CD4-positive, alpha-beta T cell treated with Interleukin-12 subunit alpha and Interleukin-12 subunit beta, for 1 hour (primary cell): ENCODE data around the gene ATL1.
A peak's percentile ranks its signal among the peaks of the same experiment; 100 is the strongest.
"Not testable (repeated sequence)": the region's sequence is repeated elsewhere in the genome, so short reads cannot be mapped to it uniquely, and the experiment has no call there.

ENCODE experiments used
- DNase-seq: peaks from one replicate; pipeline ENCODE4 v3.0.0-alpha.2; 2020

The ATL1 gene

DNA sequence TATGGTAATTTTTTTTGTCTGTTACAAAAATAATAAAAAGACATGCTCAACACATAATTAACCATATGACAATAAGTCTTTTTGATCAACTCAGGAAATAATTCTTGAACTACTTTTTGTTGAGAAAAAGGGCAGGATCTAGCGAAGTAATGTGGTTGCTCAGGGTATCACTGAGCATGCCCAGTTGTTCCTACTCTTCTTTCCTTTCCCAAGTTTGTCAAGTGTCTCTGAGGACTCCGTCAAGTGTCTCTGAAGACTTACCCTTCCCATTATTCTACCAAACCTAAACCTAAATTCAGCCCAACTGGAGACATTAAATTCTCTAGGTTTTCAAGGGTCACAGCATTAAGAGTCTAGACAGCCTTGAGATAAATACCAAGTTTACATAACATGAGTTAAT lies 104.6 kb downstream of the ATL1 start:
- DNase-seq, result not testable (repeated sequence)

DNA sequence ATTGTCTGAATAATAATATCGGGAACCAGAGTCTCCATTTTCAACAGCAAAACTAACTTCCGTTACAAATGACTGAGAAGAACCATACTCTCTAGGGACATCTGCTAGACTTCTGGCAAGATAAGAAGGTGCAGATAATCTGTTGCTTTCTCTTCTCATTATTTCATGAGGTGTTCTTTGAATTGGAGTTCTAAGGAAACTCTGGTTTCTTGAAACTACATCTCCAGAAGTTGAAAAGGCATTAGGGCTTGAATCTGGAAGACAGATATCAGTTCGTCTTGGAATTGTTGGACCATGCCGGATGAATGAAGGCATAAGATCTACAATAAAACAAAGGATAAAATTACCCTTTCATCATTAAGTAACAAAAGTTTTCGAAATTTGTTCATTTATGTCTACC lies 105.4 kb downstream of the ATL1 start:
- not testable (repeated sequence) for DNase-seq

DNA sequence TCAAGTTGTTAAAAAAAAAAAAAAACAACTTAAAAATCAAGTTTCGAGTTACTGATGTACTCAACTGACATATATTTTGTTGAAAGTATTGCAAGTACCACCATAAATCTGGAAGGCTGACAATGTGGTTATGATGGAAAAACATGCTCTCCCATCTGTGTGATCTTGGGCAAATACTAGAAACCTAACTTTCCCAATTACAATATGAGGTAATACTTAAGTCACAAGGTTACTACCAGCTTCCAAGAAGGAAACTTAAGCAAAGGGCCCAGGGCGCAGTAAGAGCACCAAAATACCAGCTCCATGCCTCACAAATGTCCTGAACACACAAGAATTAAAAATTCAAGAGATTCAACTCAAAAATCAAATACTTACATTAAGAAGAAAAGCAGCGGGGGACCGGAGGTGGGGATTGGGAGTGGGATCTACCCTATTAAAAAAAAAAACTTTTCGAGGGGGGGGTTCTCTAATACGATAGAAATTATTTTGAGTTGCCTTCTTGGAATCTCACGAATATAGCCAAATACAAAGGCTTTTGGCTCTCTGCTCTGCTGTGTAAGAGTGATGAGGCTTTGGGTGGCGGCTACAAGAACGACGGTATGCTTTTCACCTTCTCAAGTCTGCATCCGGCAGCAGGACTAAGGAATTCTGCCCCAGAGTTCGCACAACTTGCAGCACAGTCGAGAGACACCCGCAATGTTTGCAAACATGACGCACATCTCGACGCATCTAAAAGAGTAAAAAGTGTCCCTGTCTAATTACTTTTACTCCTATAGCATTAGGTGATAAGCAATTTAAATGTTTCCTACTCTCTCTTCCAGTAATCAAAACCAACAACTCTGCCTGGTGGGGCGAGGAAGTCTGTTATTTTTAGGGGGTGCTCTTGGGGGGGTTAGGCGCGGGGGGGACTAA lies 107.1 kb downstream of the ATL1 start:
- DNase-seq, result peak; percentile 21

DNA sequence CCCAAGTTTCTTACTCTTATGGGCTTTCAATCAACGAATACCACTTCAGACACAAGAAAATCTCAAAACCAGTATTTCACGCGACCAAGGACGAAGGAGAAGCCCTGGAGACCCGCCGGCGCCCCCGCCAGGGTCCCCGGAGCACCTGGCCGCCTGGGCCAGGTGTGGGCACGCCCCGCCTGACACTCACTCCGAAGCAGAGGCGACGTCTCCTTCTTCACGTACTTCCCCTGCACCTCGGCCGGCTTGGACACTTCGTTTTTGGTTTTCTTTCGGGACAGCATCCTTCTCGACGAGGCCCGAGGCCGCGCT lies 107.7 kb downstream of the ATL1 start:
- DNase-seq, result peak; percentile 37

DNA sequence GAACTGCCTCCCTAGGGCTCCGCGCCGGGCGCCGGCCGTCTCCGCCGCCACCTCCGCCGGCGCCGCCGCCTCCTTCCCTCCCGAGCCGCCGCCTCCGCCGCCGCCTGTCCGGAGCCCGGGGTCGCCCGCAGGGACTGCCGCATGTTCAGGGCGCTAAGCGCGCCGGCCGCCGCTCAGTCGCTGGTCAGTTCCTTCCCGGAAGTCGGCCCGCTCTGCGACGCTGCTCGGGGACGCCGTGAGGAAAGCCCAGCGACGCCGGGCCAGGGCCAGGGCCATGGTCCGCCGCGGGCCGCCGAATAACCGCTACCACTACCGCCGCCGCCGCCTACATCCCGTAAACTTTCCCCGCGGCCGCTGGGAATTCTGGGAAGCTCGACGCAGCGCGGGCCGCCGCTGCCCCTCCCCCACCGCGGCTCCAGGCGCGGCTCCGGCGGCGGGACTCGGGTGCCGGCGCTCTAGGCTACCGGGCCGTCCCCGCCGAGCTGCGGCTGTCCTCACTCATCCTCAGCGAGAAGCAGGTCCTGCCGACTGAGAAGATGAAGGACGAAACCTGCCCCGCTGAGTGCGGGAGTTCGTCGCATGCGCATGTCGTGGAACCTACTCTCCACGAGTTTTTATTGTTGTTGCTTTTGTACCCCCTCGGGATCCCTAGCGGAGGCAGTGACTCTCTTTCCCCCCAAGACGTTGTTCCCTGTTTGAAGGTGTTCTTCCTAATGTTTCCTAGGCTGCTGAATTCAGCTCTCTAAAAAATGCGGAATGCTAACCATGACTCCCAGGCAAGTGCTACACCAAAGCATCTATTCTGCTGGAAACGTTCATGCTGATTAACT lies 108.3 kb downstream of the ATL1 start, which contains the start of gene SAV1:
Gene SAV1 (minus strand): TSS at position 311 of the 830 bp plus-strand sequence. CDS start 339 bp downstream, outside the sequence.
- peak; percentile 52 for DNase-seq

DNA sequence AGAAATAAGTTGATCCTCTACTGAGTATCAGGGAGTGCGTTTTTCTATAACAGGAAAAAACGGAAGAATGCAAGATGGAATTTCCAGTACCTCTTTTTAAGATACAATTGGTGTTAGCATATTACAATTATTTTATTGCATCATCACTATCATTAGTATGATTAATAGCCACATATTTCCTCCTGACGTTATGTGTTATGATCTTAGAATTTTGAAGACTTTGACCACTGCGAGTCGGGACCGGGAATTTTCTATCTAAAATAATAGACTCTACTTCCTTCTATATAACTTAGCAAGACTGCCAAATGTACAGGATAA lies 108.8 kb downstream of the ATL1 start:
- DNase-seq, result no peak

DNA sequence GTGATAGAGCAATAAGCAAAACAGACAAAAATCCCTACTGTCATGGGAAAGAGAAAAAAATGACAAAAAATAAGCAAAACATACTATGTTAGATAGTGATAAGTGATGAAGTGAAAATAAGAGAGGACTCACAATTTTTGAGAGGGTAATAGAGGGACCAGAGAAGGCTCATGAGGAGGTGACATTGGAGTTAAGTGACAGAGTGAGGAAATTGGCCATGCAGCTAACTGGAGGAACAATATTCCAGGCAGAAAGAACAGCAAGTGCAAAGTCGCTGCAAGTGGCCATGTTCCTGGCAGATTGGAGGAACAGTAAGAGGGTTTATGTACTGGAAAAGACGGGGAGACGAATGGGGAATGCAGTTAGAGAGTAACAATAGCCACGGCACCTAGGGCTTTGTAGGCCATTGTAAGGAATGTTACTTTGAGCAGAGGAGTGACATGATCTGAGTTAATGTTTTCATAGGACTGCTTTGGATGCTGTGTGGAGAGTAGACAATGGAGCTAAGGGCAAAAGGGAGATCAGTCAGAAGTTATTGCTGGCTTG lies 109.6 kb downstream of the ATL1 start:
- DNase-seq, result no peak

DNA sequence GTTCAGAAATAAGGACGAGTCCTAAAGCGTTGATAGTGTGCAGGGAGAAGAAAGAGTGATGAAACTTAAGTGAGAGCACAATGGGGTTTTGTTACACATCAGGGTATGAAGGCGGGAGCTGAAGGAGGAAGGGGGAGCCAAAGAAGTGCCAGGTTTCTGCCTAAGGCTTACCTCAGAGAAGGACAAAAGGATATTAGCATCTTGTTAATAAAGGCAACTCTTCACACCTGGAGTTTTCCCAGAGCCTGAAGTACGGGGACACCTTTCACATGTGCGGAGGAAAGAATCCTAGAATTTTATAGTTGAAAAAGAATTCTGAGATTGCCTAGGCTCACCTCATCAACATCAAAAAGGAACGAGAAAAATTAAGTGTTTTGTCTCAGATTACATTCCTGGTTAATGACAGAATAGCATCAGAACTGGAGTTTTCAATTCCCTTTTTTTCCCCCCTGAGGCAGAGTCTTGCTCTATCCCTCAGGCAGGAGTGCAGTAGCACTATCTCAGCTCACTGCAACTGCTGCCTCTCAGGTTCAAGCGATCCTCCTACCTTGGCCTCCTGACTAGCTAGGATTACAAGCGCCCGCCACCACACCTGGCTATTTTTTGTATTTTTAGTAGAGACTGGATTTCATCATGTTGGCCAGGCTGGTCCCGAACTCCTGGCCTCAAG lies 110.4 kb downstream of the ATL1 start:
- no peak for DNase-seq

DNA sequence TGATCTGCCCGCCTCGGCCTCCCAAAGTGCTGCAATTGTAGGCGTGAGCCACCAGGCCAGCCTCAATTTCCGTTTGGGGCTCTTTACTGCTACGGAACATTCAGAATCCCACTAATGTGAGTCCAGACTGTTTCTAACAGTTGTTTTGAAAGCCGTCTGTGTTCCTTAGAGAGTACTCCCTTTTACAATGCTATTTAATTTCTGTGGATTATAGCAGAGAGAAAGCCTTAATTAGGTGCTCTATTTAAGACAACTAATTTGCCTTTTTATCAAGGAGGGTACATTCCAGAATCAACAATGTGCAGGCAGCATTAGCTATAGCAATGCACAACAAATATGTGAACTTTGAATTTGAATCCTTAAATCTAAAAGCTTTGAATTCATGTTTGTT lies 110.9 kb downstream of the ATL1 start:
- no peak for DNase-seq

DNA sequence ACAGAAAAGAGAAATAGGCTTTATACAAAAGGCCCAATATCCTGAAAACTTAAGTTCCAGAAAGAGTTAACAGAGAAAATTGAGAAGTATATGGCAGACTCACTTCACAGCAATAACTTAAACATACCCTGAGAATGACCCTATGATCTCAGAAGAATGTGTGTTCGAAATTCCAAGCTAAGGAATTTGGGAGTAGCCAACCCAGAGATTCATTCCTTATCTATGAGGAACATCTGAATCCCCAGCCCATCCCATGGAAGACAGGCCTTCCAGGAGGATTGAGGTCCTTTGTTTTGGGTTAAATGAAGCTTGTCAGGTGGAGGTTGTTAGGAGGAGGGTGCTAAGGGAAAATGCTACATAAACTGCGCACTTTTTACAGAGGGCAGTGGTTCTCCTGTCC lies 115.7 kb downstream of the ATL1 start:
- no peak for DNase-seq

DNA sequence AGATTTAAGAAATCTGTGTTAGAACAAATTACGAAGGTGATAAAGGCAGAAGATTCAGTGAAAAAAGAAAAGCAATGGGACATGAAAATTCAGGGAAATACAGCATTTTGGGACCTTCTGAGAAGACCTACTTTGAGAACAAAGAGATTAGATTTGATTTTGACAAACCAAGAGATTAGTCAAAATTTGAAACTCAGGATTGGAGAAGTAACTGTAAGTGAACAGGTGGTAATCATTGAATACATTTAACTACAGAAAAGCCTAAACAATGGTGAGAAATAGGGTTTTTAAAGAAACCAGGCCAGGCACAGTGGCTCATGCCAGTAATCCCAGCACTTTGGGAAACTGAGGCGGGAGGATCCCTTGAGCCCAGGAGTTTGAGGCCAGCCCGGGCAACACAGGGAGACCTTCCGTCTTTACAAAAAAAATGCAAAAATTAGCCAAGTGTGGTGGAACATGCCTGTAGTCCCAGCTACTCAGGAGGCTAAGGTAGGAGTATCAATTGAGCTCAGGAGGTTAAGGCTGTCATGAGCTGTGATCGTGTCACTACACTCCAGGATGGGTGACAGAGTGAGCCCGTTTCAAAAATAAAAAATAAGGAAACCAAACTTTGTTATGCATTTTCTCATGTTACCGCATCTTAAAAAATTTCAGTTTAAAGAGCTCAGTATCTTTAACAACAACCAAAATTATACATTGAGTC lies 117.0 kb downstream of the ATL1 start:
- no peak for DNase-seq

DNA sequence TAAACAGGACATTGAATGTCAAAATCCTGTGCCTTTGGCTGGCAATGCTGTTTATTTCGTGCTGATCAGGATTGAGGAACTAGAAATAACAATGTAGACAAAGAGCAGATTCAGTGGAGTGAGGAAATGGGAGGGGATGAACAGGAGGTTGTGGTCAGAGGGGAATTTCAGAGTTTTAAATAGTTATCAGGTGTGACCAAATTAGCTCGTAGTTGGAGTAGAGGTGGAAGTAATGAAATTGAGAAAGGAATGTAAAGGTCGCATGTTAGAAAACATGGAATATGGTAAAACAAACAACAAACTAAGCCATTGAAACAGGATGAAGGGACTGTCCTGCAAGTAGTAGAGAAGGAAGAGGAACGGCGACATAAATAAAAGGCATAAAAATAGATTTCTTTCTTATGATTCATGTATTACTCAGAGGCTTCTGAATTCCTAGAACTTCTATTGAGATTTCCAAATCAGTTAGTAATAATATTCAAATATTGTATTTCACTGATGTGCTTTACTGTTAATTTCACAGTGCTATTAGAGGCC lies 117.7 kb downstream of the ATL1 start:
- no peak for DNase-seq

DNA sequence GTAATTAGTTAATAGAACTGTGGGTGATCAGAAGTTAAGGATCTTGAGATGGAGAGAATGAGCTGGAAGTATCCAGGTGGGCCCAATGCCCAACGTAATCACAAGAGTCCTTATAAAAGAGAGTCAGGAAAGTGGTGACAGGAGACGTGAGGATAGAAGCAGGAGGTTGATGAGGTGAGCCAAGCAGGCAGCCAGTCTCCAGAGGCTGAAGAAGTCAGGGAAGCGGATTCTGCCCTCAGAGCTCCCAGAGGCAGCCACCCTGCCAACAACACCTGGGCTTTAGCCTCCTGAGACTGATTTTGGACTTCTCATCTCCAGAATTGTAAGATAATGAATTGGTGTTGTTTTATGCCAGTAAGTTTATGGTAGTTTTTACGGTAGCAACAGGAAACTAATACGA lies 118.2 kb downstream of the ATL1 start:
- DNase-seq, result no peak

DNA sequence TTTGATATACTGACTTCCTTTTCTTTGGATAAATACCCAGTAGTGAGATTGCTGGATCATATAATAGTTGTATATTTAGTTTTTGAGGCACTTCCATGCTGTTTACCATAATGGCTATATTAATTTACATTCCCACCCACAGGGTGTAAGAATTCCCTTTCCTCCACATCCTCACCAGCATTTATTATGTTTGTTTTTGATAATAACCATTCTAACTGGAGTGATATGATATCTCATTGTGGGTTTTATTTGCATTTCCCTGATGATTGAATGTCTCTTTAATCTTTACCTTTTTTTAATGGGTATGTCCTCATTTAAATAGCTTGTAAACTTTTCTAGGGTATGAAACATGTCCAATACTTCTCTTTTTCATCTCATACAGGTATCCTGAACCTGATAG lies 119.7 kb downstream of the ATL1 start:
- DNase-seq, result no peak
